Vagina (tissue), 2 donors: Measurements from ENCODE around the gene COL18A1.

ENCODE experiments used
- POLR2A ChIP-seq, 2 donors: fragments of 450-650 bp; IDR thresholded peaks; one replicate each; pipeline ENCODE4 v1.6.1; 2017; ENCODE audit warnings: antibody characterized with exemption in 2 of 2, mild to moderate bottlenecking in 2 of 2, moderate library complexity in 2 of 2
- TF ChIP-seq, protein P1 (sequence below), 3 experiments: fragments of 450-650 bp in 2 of 3; fragments of 200-600 bp in 1 of 3; sonication (generic) in 1 of 3; IDR thresholded peaks; one replicate each; pipeline ENCODE4 v1.5.1; 2017 to 2019; ENCODE audit warnings: antibody characterized with exemption in 3 of 3, mild to moderate bottlenecking in 2 of 3, moderate library complexity in 2 of 3

DNA sequence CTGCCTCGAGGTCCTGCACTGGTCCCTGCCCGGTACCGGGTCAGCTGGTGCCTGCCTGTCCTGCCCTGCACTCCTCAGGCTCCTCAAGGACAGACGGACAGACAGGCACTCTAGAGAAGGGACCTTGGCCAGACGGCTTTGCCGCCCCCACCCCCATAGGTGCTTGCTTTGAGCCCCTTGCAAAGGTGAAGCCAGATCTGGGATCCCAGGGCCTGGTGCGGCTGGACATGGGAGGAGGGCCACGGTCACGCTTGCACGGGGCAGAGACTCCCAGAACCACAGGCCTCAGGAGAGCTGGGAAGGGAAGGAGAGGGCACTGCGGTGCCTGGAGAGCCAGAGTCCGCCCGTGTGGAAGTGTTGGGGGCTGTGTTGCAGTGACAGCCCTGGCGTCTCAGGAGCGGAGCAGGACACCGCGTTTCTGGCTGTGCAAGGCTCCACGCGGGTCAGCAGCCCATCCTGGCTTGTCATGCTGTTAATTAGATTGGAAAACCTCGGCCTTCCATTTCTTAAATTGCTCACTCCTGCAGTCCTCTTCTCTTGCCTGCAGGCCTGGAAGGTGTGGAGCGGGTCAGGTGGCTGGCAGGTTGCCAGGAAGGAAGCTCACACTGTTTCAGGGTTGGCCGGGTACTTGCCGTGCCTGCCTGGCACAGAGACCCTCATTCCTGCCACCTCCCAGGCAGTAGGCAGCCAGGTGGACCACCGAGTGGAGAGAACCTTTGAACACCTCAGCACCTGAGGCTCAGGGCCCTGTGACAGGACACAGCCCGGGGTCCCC is 16.3 kb downstream of the COL18A1 start:
- TF ChIP-seq, protein P1, sequence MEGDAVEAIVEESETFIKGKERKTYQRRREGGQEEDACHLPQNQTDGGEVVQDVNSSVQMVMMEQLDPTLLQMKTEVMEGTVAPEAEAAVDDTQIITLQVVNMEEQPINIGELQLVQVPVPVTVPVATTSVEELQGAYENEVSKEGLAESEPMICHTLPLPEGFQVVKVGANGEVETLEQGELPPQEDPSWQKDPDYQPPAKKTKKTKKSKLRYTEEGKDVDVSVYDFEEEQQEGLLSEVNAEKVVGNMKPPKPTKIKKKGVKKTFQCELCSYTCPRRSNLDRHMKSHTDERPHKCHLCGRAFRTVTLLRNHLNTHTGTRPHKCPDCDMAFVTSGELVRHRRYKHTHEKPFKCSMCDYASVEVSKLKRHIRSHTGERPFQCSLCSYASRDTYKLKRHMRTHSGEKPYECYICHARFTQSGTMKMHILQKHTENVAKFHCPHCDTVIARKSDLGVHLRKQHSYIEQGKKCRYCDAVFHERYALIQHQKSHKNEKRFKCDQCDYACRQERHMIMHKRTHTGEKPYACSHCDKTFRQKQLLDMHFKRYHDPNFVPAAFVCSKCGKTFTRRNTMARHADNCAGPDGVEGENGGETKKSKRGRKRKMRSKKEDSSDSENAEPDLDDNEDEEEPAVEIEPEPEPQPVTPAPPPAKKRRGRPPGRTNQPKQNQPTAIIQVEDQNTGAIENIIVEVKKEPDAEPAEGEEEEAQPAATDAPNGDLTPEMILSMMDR (IDR thresholded peaks at IDR 0.05): no peak
- TF ChIP-seq POLR2A (IDR thresholded peaks at IDR 0.05): no peak
